ENCODE results near the gene NOPCHAP1.
"Not testable (repeated sequence)": the region's sequence is repeated elsewhere in the genome, so short reads cannot be mapped to it uniquely, and the experiment has no call there.

The NOPCHAP1 gene

DNA sequence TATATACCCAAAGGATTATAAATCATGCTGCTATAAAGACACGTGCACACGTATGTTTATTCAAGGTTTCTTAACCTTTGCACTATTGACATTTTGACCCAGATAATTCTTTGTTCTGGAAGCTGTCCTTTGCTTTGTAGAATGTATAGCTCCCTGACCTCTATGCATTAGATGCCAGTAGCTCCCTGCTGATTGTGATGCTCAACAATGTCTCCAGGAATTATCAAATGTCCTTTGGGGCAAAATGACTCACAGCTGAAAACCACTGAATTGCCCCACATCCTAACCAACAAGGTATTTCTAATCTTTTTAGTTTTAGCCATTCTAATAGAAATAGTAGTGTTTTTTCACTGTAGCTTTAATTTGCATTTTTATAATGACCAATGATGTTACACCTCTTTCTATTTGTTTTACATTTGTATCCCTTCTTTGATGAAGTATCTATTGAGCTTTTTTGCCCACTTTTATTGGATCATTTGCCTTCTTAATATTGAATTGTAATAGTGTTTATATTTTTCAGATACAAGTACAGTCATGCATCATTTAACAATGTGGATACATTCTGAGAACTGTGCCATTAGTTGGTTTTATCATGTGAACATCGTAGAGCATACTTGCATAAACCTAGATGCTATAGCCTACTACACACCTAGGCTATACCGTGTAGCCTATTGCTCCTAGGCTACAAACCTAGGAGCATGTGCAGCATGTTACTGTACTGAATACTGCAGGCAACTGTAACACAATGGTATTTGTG is 10.4 kb upstream of the NOPCHAP1 start:
- intact Hi-C loops (cut with micrococcal nuclease): loop anchor here (2.0 kb wide), 1 partner anchor 17 kb away; the partner anchor contains the start of gene SLC41A2
- no peaks in the 10 kb centered on the region for H3K36me3 Mint-ChIP-seq (ENCODE audit: low read depth)
- H3K4me3 Mint-ChIP-seq: no peak overlapping the region
- peaks cover 39% of the 10 kb centered on the region for H3K4me1 Mint-ChIP-seq (ENCODE audit: low read depth)
- no peaks in the 10 kb centered on the region for H3K27me3 Mint-ChIP-seq
- H3K27ac Mint-ChIP-seq: no peak overlapping the region
- no peaks in the 10 kb centered on the region for H3K9me3 Mint-ChIP-seq

DNA sequence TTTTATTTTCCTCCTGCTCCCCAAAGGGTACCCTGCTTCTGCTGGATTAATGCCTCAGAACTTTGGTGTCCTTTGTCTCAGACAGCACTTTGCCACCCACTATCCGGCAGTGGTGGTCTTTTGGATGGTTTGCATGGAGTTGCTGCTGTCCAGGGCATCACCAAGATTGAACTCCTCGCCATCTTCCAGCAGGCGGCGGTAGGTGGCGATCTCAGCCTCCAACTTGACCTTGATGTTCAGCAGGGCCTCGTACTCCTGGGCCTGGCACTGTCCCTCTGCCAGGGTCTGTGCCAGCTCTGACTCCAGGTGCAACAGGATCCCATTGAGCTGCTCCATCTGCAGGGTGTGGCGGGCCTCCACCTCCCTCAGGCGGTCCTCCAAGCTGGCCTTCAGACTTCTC is 9.4 kb upstream of the NOPCHAP1 start:
- Mint-ChIP-seq H3K27ac (peak overlapping the region; percentile 52), H3K4me1 (ENCODE audit: low read depth) (peaks cover 32% of the 10 kb centered on the region), H3K4me3 (no peak overlapping the region), H3K36me3 (ENCODE audit: low read depth) (no peaks in the 10 kb centered on the region), H3K27me3 (no peaks in the 10 kb centered on the region), H3K9me3 (no peaks in the 10 kb centered on the region)
- intact Hi-C loops (cut with micrococcal nuclease): no loop called here

- peaks cover 29% of the 10 kb centered on the region for H3K4me1 Mint-ChIP-seq (ENCODE audit: low read depth)
- H3K4me3 Mint-ChIP-seq; H3K27me3 Mint-ChIP-seq; H3K9me3 Mint-ChIP-seq; intact Hi-C loops (cut with micrococcal nuclease); H3K36me3 Mint-ChIP-seq (ENCODE audit: low read depth): not testable (repeated sequence)
- H3K27ac Mint-ChIP-seq: peak overlapping the region; percentile 52
Measured at GRCh38 chr12:104977688-104978087, 8.4 kb upstream of the NOPCHAP1 start.

DNA sequence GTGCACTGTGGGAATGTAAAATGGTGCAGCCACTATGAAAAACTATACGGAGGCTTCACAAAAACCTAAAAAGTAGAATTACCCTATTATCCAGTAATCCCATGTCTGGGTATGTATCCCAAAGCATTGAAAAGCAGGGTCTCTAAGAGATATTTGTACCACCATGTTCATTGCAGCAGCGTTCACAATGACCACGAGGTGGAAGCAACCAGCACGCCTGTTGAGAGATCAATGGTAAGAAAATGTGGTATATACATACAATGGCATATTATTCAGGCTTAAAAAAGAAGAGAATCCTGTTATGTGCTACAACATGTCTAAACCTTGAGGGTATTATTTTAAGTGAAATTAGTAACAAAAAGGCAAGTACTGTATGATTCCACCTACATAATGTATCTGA is 910 bp upstream of the NOPCHAP1 start:
- intact Hi-C loops (cut with micrococcal nuclease): no loop called here

DNA sequence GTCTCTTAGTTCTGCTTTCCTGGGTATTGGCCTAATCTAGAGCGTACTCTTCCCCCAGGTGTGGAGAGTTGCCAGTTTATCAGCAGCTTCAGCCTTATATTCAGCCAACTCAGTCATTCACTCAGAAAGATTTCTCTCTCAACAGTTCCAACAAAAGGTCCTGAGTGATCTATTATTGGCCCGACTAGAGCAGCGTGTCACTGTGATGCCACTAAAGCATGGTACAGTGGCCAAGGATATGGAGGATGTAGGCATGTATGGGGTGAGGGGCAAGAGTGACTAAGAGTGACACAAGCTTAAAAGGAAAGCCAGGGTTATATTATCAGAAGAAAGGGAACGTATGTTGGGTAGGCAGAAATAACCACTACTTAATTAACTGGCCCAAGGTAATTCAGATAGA is 4.8 kb downstream of the NOPCHAP1 start:
- peaks cover 83% of the 10 kb centered on the region for H3K36me3 Mint-ChIP-seq (ENCODE audit: low read depth)
- peaks cover 74% of the 10 kb centered on the region for H3K4me1 Mint-ChIP-seq (ENCODE audit: low read depth)
- H3K27me3 Mint-ChIP-seq: no peaks in the 10 kb centered on the region
- H3K27ac Mint-ChIP-seq: no peak overlapping the region
- H3K9me3 Mint-ChIP-seq: no peaks in the 10 kb centered on the region
- H3K4me3 Mint-ChIP-seq: no peak overlapping the region
- intact Hi-C loops (cut with micrococcal nuclease): loop anchor here (10.0 kb wide), 1 partner anchor 54 kb away; no protein-coding TSS in a partner anchor

More for the DNA sequence above, 910 bp upstream of the NOPCHAP1 start:
- Mint-ChIP-seq H3K9me3 (no peaks in the 10 kb centered on the region), H3K36me3 (ENCODE audit: low read depth) (peaks cover 27% of the 10 kb centered on the region), H3K27ac (peak overlapping the region; percentile 86), H3K4me3 (no peak overlapping the region), H3K4me1 (ENCODE audit: low read depth) (peaks cover 39% of the 10 kb centered on the region), H3K27me3 (no peaks in the 10 kb centered on the region)

DNA sequence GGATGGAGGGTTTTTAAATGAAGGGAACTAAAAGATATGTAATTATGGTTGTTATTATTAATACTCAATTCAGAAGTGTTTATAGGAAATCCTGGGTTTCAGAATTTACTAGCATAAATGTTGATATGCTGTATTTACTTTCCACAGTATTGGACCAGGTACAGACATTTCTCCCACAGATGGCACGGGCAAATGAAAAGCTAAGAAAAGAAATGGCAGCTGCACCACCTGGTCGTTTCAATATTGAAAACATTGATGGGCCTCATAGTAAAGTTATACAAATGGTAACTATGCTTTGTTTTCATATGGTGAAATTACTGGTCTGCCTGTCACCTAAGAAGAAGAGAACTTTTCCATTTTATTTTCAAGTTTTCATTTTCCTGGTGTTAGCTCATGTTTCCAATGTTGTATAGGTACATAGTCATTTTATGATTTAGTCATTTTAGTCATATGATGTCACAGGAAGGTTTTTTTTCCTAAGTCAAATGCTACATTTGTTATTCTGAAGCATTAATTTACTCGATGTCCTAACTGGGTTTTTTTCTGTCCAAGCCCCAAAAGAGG is 5.5 kb downstream of the NOPCHAP1 start:
- H3K9me3 Mint-ChIP-seq: no peaks in the 10 kb centered on the region
- no peaks in the 10 kb centered on the region for H3K27me3 Mint-ChIP-seq
- H3K4me3 Mint-ChIP-seq: no peak overlapping the region
- peaks cover 84% of the 10 kb centered on the region for H3K36me3 Mint-ChIP-seq (ENCODE audit: low read depth)
- H3K27ac Mint-ChIP-seq: no peak overlapping the region
- intact Hi-C loops (cut with micrococcal nuclease): loop anchor here (10.0 kb wide), 1 partner anchor 53 kb away; no protein-coding TSS in a partner anchor
- H3K4me1 Mint-ChIP-seq (ENCODE audit: low read depth): peaks cover 76% of the 10 kb centered on the region

GRCh38 chr12:104994336-104994735 is 8.2 kb downstream of the NOPCHAP1 start:
- no peaks in the 10 kb centered on the region for H3K9me3 Mint-ChIP-seq
- H3K4me3 Mint-ChIP-seq: no peak overlapping the region
- peaks cover 77% of the 10 kb centered on the region for H3K4me1 Mint-ChIP-seq (ENCODE audit: low read depth)
- intact Hi-C loops (cut with micrococcal nuclease): loop anchor here (10.0 kb wide), 1 partner anchor 50 kb away; no protein-coding TSS in a partner anchor
- H3K36me3 Mint-ChIP-seq (ENCODE audit: low read depth): peaks cover 98% of the 10 kb centered on the region
- H3K27ac Mint-ChIP-seq: peak overlapping the region; percentile 67
- H3K27me3 Mint-ChIP-seq: no peaks in the 10 kb centered on the region

DNA sequence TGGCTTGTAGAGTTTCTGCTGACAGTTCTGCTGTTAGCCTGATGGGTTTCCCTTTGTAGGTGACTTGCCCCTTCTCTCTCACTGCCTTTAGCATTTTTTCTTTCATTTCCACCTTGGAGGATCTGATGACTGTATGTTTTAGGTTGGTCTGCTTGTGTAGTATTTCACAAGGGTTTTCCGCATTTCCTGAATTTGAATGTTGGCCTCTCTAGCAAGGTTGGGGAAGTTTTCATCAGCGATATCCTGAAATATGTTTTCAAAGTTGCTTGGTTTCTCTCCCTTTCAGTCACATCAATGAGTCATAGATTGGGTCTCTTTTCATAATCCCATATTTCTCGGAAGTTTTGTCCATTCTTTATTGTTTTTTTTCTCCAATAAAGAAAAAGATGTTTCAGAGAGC is 11.4 kb downstream of the NOPCHAP1 start:
- Mint-ChIP-seq H3K4me3 (peak overlapping the region; percentile 2), H3K36me3 (ENCODE audit: low read depth) (peaks cover 98% of the 10 kb centered on the region), H3K27ac (peak overlapping the region; percentile 69), H3K27me3 (no peaks in the 10 kb centered on the region), H3K4me1 (ENCODE audit: low read depth) (peaks cover 60% of the 10 kb centered on the region), H3K9me3 (no peaks in the 10 kb centered on the region)
- intact Hi-C loops (cut with micrococcal nuclease): loop anchor here (10.0 kb wide), 1 partner anchor 47 kb away; no protein-coding TSS in a partner anchor

DNA sequence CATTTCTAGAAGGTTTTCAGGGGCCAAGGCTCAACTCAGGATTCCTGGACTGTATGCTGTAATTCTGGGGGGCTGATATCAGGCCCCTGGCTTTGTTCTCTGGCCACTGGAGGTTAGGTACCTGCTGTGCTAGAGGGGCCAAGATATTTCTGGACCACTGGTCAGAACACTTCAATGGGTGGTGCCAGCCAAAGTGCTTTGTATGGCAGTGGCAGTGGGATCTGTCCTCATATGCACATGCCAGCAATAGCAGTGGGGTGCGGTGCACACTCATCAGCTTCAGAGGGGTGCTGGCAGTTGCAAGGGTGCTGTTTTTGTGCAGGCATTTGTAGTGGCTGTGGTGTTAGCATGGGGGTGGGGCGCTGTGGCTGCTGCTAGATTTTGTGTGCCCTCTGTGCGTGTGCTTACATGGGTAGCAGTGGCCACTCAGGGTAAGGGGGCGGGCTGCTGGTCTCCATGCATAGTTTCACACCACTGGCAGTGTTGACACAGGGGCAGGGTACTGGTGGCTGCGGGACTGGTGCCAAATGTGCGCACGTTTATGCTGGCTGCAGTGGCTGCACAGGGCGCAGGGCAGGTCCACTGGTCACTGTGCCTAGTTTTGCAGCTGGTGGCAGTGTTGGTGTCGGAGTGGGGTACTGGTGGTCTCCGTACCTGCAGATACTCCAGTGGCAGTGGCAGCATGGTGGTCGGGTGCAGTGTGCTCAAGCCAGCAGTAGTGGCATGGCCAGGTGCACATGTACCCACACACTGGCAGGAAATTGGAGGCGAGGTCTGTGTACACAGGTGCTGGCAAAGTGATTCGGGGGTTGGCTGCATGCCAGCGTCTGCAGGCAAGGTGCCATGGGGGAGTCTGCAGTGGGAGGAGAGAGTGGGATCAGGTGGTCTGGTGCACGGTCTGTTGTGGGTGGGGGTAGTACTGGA is 12.6 kb downstream of the NOPCHAP1 start:
- no peaks in the 10 kb centered on the region for H3K27me3 Mint-ChIP-seq
- no peaks in the 10 kb centered on the region for H3K9me3 Mint-ChIP-seq
- intact Hi-C loops (cut with micrococcal nuclease): loop anchor here (10.0 kb wide), 1 partner anchor 46 kb away; no protein-coding TSS in a partner anchor
- H3K36me3 Mint-ChIP-seq (ENCODE audit: low read depth): peaks cover 98% of the 10 kb centered on the region
- peak overlapping the region; percentile 69 for H3K27ac Mint-ChIP-seq
- no peak overlapping the region for H3K4me3 Mint-ChIP-seq
- peaks cover 49% of the 10 kb centered on the region for H3K4me1 Mint-ChIP-seq (ENCODE audit: low read depth)

DNA sequence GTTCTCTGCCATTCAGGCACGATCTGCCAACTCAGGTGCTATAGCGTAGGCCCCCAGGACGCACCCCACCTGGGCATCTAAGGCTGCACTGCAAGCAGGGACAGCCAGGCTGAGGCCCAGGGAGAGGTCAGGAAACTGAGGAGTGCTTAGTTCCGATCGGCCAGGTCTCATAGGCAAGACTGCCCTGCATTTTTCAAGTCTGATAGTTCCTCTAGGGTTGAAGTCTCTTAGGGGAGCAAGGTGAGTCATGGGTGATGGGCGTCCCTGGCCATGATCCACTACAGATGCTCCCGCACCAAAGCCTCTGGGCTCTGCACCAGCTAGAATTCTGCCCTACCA is 13.2 kb downstream of the NOPCHAP1 start:
- intact Hi-C loops (cut with micrococcal nuclease): loop anchor here (10.0 kb wide), 1 partner anchor 45 kb away; no protein-coding TSS in a partner anchor
- Mint-ChIP-seq H3K4me1 (ENCODE audit: low read depth) (peaks cover 42% of the 10 kb centered on the region), H3K36me3 (ENCODE audit: low read depth) (peaks cover 100% of the 10 kb centered on the region), H3K27ac (peak overlapping the region; percentile 69), H3K27me3 (no peaks in the 10 kb centered on the region), H3K4me3 (no peak overlapping the region), H3K9me3 (no peaks in the 10 kb centered on the region)

- Mint-ChIP-seq H3K27me3 (no peaks in the 10 kb centered on the region), H3K9me3 (no peaks in the 10 kb centered on the region)
Measured at GRCh38 chr12:105001476-105001875, 15.4 kb downstream of the NOPCHAP1 start.

GRCh38 chr12:105013892-105014291 is 27.8 kb downstream of the NOPCHAP1 start:
- Mint-ChIP-seq H3K4me3 (no peak overlapping the region), H3K36me3 (ENCODE audit: low read depth) (peaks cover 93% of the 10 kb centered on the region), H3K9me3 (peaks cover 41% of the 10 kb centered on the region), H3K27ac (no peak overlapping the region), H3K27me3 (no peaks in the 10 kb centered on the region), H3K4me1 (ENCODE audit: low read depth) (peaks cover 5% of the 10 kb centered on the region)
- intact Hi-C loops (cut with micrococcal nuclease): no loop called here

More at GRCh38 chr12:105001476-105001875, 15.4 kb downstream of the NOPCHAP1 start:
- Mint-ChIP-seq H3K4me3 (no peak overlapping the region), H3K4me1 (ENCODE audit: low read depth) (peaks cover 33% of the 10 kb centered on the region), H3K27ac (no peak overlapping the region), H3K36me3 (ENCODE audit: low read depth) (peaks cover 99% of the 10 kb centered on the region)
- intact Hi-C loops (cut with micrococcal nuclease): no loop called here

- Mint-ChIP-seq H3K4me1 (ENCODE audit: low read depth) (peaks cover 5% of the 10 kb centered on the region), H3K4me3 (no peak overlapping the region), H3K27ac (no peak overlapping the region), H3K27me3 (no peaks in the 10 kb centered on the region), H3K36me3 (ENCODE audit: low read depth) (peaks cover 89% of the 10 kb centered on the region), H3K9me3 (peaks cover 34% of the 10 kb centered on the region)
- intact Hi-C loops (cut with micrococcal nuclease): no loop called here
Measured at GRCh38 chr12:105014603-105015002, 28.5 kb downstream of the NOPCHAP1 start.
